Kidney (tissue), 14 donors: ENCODE results near the gene CASP10. TPM values are rescaled to one million over a fixed set of nuclear protein-coding genes. Genes with fewer than 3 reads are reported as not detected.

Experiments
- DNase-seq, 5 donors: peaks; one replicate each; pipeline ENCODE4 v3.0.0-alpha.2; 2013 to 2020
- FAIRE-seq: peaks from 2 replicates; lab custom pipeline; 2012; peaks lifted over from hg19 to GRCh38; lab: Jason Lieb, UNC
- H3K27ac ChIP-seq, 2 donors: one replicate each; pipeline ENCODE4 v1.7.0; 2013; ENCODE audit warnings: low read depth in 2 of 2, low read length in 2 of 2, inconsistent platforms in 1 of 2
- H3K27me3 ChIP-seq: one replicate; pipeline ENCODE4 v1.7.1; 2013; ENCODE audit warnings: low read length, inconsistent platforms; ENCODE audit not compliant: control insufficient read depth, insufficient read depth
- H3K36me3 ChIP-seq, 3 donors: one replicate each; pipeline versions ENCODE4 v1.7.0 to v1.7.1; 2013; ENCODE audit warnings: low read length in 3 of 3, control low read depth in 1 of 3, inconsistent platforms in 1 of 3; ENCODE audit not compliant: insufficient read depth in 3 of 3, control insufficient read depth in 2 of 3
- H3K4me1 ChIP-seq, 3 donors: one replicate each; pipeline versions ENCODE4 v1.7.0 to v1.7.1; 2013; ENCODE audit warnings: low read length in 3 of 3, inconsistent platforms in 1 of 3, low read depth in 1 of 3; ENCODE audit not compliant: control insufficient read depth in 2 of 3, insufficient read depth in 2 of 3
- H3K4me3 ChIP-seq, 3 donors: one replicate each; pipeline versions ENCODE4 v1.7.0 to v1.8.1; 2013; ENCODE audit warnings: low read length in 3 of 3, control low read depth in 1 of 3, inconsistent platforms in 1 of 3
- H3K9ac ChIP-seq, 3 donors: one replicate each; pipeline versions ENCODE4 v1.7.0 to v1.7.1; 2013; ENCODE audit warnings: low read length in 3 of 3, control low read depth in 1 of 3, inconsistent platforms in 1 of 3
- H3K9me3 ChIP-seq, 3 donors: one replicate each; pipeline versions ENCODE4 v1.7.0 to v1.7.1; 2013; ENCODE audit warnings: low read length in 3 of 3, control low read depth in 1 of 3, inconsistent platforms in 1 of 3; ENCODE audit not compliant: control insufficient read depth in 2 of 3, insufficient read depth in 1 of 3
- CTCF ChIP-seq: IDR thresholded peaks from 3 replicates; pipeline ENCODE4 v1.5.1; 2012; ENCODE audit warnings: mild to moderate bottlenecking, moderate library complexity, borderline replicate concordance; ENCODE audit not compliant: insufficient read depth; ENCODE audit errors: extremely low read depth
- intact Hi-C: fragments of 100-400 bp; cut with DNase I; formaldehyde crosslinking; loops from one replicate; pipeline ENCODE4 v1.11.1; 2022
- polyA plus RNA-seq: library from polyadenylated mRNA; stranded (reverse); fragments of 350-450 nt; fragmentation: Illumina TruSeq; extraction: RNeasy Lipid Tissue Mini Kit (QIAGEN cat#74804); gene quantifications from one replicate; pipeline ENCODE4 v1.2.3, GENCODE V29; 2014; ENCODE audit warnings: low read depth, low replicate concordance; ENCODE audit not compliant: insufficient read depth
- total RNA-seq: library from RNA; stranded (reverse); fragmentation: NEBNext Ultra II Directional; extraction: Animal tissue kit (Norgen Biotek cat#: 25700); gene quantifications from one replicate; pipeline ENCODE4 v1.2.1, GENCODE V29; 2021
- donor health status: control.
- donor health status: control.
- donor health status: control.
- donor health status: control.
- donor health status: control.
- donor health status: DM: yes; HTN: yes; CAD: no.
- donor health status: Normal renal cell carcinoma (clear cell type).

Gene CASP10
- total and polyA plus RNA-seq, 2 donors from 2014 or later = 4.5 to 24.6 TPM

DNA sequence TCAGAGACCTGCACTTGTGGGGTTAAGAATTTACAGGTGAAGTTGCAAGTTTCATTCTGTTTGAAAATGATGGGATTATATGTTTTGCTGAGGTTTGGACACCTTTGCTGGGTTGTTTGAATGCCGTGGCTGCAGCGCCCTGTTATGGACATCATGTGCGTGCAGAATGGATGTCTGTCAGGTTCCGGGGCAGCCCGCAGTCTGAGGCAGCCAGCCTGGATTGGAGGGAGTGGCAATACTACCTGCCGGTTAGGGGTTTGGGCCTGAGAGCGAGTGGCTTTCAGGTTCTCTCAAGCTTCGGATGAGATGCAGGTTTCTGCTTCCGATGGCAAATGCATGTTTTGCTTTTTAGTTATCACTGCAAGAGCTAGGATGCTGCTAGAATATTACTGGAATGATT, 78.5 kb downstream of the CASP10 start:
- intact Hi-C loops = no loop called here
- FAIRE-seq (no peak), DNase-seq (no peak)
- TF ChIP-seq CTCF = no peak
- Histone ChIP-seq H3K4me1 (no peaks in the 10 kb centered on the region), H3K9me3 (no peaks in the 10 kb centered on the region), H3K27me3 (no peaks in the 10 kb centered on the region), H3K27ac (no peak overlapping the region), H3K9ac (no peak overlapping the region), H3K4me3 (peak overlapping the region in 1 of 3 donors; percentile 32), H3K36me3 (no peaks in the 10 kb centered on the region)

DNA sequence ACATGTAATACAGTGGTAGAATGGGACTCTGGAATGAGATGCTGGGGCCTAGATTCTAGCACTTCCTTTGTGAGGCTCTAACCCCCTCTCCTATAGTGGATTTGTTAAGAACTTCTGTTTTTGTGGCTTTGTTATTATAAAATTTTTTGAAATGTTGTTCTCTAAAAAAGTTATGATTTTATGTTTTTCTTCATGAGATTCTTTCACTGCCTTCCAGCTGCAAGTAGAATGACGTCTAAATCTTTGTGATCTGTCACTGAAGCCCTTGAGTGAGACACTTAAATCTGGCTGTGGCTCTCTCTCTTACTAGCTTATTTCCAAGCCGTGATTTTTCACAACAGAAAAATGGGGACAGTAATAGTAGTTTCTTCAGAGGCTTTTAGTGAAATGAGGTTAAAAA, 79.0 kb downstream of the CASP10 start:
- FAIRE-seq (no peak), DNase-seq (no peak)
- intact Hi-C loops = no loop called here
- no peaks in the 10 kb centered on the region for H3K36me3 ChIP-seq
- no peak overlapping the region for H3K9ac ChIP-seq
- TF ChIP-seq CTCF = no peak
- no peaks in the 10 kb centered on the region for H3K9me3 ChIP-seq
- H3K27ac ChIP-seq = no peak overlapping the region
- no peaks in the 10 kb centered on the region for H3K4me1 ChIP-seq
- H3K27me3 ChIP-seq = no peaks in the 10 kb centered on the region
- H3K4me3 ChIP-seq = no peak overlapping the region

DNA sequence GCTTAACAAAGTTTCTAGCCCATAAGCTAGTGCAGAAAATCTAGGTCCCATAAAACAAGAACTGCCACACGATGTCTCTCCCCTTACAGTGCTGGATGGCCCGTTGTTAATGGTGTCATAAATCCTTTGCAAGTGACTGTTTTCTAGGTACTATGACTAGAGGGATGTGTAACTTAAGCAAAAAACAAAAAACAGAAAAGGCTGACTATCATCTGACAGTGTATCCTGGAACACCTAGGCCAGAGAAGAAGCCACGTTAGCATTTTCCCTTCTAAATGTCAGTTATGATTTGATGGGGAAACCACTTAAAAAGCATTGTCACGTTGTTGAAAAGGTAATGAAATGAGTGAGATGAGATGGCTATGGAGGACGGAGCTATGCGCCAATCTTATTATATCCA, 79.8 kb downstream of the CASP10 start:
- H3K4me3 ChIP-seq = no peak overlapping the region
- no peak for TF ChIP-seq CTCF
- no peak overlapping the region for H3K9ac ChIP-seq
- DNase-seq (peak in 3 of 5 donors; percentile 17 to 82 (median 80)), FAIRE-seq (no peak)
- H3K4me1 ChIP-seq = no peaks in the 10 kb centered on the region
- intact Hi-C loops = no loop called here
- no peaks in the 10 kb centered on the region for H3K36me3 ChIP-seq
- no peak overlapping the region for H3K27ac ChIP-seq
- H3K27me3 ChIP-seq = no peaks in the 10 kb centered on the region
- H3K9me3 ChIP-seq = no peaks in the 10 kb centered on the region

GRCh38 chr2:201263779-201264178, 80.8 kb downstream of the CASP10 start:
- DNase-seq (no peak), FAIRE-seq (no peak)
- no peaks in the 10 kb centered on the region for H3K27me3 ChIP-seq
- no peak overlapping the region for H3K4me3 ChIP-seq
- no peaks in the 10 kb centered on the region for H3K9me3 ChIP-seq
- intact Hi-C loops = no loop called here
- H3K4me1 ChIP-seq = no peaks in the 10 kb centered on the region
- no peak for TF ChIP-seq CTCF
- H3K36me3 ChIP-seq = no peaks in the 10 kb centered on the region
- H3K9ac ChIP-seq = no peak overlapping the region
- H3K27ac ChIP-seq = no peak overlapping the region
